HG03280 (cell line): ENCODE results near the gene FDXR.

Source experiments
- ATAC-seq: cut with Tn5 transposase; IDR thresholded peaks from one replicate; pipeline ENCODE4 v1.9.1; 2021; ENCODE audit warnings: mild to moderate bottlenecking, moderate library complexity; ENCODE audit not compliant: unreplicated experiment

Gene FDXR

DNA sequence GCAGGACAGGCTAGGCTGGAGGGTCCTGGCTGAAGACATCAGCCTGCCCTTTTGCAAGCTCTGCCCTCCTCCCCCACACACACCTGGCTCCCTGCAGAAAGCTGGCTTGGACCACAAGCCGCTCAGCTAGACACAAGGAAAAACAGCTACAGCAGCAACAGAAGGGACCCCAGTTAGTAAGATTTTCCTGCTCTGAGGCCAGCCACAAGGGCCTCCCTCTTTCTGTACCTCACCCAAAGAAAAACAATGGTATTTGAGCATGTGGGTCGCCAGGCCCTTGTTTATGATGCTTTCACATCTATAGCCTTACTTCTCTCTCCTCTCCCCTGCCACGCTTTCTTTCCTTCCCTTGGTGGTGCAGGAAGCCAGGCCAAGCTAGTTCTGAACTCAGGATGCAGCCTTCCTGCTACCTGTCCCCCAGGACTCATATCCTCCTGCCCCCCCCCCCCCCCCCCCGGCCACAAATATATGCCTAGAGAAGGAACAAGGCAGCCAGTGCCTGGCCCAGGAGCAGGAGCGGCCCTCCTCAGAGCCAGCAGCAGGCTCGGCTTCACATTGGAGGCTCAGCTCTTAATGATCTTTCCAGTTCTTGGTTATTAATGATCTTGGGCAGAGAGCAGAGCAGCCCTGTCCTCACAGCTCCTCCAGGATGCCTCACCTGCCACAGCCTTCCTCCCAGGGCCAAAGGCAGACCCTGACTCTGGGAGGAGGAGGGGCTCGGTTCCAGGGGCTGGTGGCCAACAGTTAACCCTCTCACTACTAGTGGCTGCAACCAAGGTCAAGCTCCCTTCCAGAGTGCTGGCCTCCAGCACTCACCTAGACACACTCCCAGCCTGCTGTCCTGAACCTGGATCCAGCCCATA lies 32.6 kb downstream of the FDXR start:
- no peak for ATAC-seq

GRCh38 chr17:74838274-74838673 lies 34.5 kb downstream of the FDXR start:
- no peak for ATAC-seq

DNA sequence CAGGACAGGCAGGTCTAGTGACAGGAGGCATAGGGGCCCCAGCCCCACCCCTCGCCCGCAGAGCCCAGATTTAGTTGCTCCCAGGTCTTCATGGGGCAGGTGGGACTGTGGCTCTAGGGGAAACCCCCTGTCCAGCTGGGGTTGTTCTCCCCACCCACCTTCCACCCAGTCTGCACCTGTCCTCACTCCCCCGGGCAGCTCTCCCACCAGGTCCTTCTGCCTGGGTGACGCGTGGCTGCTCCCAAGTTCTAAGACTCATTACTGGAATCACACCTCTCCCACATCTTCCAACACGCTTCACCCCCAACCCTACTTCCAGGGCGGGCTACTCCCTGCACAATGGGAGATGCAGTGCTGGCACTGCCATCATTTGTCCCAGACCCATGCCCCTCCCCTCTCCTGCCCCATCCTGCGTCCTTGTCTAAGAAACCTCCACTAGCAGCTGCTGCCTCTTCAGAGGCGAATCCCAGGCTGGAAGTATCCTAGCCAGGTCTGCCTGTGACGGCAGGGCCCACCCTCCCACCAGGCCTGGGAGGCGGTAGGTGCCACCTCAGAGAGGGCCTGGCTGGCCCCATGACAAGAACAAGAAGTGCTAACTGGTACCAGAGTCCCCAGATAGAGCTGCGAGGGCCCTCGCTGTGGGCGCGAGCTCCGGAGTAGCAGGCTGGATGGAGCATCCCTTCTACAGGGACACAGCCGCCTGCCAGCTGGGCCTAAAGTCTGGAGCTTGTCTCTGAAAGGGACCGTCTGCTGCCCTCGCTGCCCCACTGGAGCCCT lies 35.9 kb downstream of the FDXR start:
- ATAC-seq = no peak

- ATAC-seq = no peak
Measured at GRCh38 chr17:74836191-74836590, 36.6 kb downstream of the FDXR start.

DNA sequence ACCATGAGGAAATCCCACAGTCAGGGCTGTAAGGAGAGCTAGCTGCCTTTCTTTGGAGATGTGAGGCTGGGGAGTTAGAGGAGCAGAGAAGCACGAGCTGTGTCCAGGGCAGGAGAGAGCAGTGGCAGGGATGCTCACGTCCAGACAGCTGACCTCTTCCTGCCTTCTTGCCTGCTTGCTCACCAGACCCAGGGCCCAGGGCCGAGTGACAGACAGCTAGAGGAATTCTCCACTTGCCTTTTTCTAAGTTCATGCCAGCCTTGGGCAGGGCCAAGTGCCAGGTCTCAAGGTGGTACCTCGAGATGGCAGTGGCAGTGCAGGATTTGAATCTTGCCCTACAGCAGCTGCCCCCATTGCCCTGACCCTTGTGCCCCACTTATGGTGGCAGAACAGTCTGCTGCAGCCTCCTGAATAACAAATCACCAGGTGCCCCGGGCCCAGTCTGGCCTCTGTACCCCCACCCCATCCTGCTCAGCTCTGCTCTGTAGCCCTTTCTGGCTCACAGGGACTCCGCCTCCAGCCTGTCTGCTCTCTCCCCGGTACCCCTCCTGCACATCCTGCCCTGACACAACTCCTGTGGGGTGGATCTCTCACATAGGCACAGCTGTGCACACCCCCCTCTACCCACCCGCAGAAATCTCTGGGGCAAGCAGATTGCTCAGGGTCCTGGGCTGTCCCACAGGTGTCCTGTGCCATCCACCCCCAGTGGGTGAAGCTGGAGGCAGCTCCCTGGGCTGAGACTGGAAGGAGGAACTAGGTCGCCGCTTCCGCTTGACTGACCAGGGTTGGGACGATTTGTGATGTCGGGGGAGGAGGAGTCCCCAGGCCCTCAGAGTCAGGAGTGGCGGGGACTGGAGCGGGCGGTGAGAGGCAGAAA lies 39.1 kb downstream of the FDXR start:
- ATAC-seq = no peak

GRCh38 chr17:74832421-74832820 lies 40.4 kb downstream of the FDXR start:
- no peak for ATAC-seq

GRCh38 chr17:74831444-74832146 lies 41.2 kb downstream of the FDXR start:
- ATAC-seq = no peak

GRCh38 chr17:74830861-74831260 lies 41.9 kb downstream of the FDXR start:
- no peak for ATAC-seq

GRCh38 chr17:74827800-74828199 lies 45.0 kb downstream of the FDXR start:
- no peak for ATAC-seq

GRCh38 chr17:74825952-74826719 lies 46.7 kb downstream of the FDXR start:
- ATAC-seq = no peak

- ATAC-seq = no peak
Measured at GRCh38 chr17:74824961-74825627, 47.7 kb downstream of the FDXR start.

DNA sequence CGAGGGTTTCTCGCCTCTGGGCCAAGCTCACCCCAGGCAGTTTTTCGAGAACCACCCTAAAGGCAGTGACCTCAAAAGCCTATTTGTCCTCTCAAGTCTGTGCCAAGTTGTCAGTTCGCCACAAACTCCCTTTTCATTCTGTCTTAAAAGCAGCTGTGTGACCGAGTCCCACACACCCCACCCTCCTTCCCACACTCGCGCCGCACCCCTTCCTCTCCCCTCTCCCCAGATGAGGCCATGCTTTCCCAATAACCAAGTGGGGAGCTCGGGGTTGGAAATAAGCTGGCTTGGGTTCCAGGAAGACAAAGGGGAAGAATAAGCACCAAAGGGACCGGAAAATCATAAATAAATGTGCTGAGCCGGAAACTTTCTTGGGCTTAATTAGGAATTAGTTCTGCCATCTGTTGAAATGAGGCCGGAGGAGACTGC lies 49.8 kb downstream of the FDXR start:
- ATAC-seq = no peak

- ATAC-seq = no peak
Measured at GRCh38 chr17:74822335-74822938, 50.4 kb downstream of the FDXR start.

DNA sequence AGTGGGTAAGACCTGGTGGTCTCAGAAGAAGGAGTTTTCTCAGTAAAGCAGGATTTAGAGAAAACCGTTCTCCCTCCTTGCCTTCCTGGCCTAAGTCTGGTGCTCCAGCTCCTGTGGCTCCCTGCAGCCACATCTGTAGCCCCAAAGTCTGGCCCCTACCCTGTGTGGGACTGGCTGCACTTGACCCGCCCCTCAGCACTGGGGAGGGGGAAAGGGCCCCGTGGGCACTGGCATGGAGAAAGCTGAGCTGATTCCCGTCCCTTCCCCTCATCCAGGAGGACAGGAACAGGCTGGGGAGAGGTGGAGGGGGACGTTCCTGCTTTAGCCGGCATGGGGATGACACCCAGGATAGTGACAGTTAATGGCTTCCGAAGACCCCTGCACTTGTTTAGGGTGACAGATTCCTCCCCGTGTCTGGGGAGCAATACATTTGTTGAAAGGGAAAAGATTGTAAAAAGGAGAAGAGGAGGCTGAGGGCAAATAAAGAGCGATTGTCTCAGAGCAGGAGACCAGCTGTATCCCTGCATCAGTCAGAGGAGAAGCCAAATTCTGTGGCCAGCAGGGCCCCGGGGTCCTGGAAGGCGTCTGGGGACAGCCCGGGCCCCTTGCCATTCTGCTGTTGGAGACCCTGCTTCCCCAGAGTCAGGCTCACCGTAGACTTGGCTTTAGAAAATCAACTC lies 51.0 kb downstream of the FDXR start:
- no peak for ATAC-seq

- no peak for ATAC-seq
Measured at GRCh38 chr17:74819801-74820436, 52.9 kb downstream of the FDXR start.

GRCh38 chr17:74818291-74818938 lies 54.4 kb downstream of the FDXR start:
- no peak for ATAC-seq

GRCh38 chr17:74816905-74817620 lies 55.7 kb downstream of the FDXR start:
- no peak for ATAC-seq
